T-helper 2 cell treated with Interferon-gamma antibody and Interleukin-4, amounts not matched to agents 100 ng/mL and 5 ng/mL, for 36 hours (primary cell): ENCODE measurements around the gene ACYP2. TPM values are rescaled to one million over a fixed set of nuclear protein-coding genes. Genes with fewer than 3 reads are reported as not detected.
"Not testable (repeated sequence)": the region's sequence is repeated elsewhere in the genome, so short reads cannot be mapped to it uniquely, and the experiment has no call there.

Source experiments
- intact Hi-C: fragments of 100-400 bp; cut with micrococcal nuclease; formaldehyde crosslinking; loops from one replicate; pipeline ENCODE4 v1.15.1; 2023
- total RNA-seq: library from RNA; stranded (reverse); gene quantifications from 2 replicates; pipeline ENCODE4 v1.2.3, GENCODE V29; 2022

The ACYP2 gene
- 10.8 and 12.1 TPM in 2 replicates for total RNA-seq

DNA sequence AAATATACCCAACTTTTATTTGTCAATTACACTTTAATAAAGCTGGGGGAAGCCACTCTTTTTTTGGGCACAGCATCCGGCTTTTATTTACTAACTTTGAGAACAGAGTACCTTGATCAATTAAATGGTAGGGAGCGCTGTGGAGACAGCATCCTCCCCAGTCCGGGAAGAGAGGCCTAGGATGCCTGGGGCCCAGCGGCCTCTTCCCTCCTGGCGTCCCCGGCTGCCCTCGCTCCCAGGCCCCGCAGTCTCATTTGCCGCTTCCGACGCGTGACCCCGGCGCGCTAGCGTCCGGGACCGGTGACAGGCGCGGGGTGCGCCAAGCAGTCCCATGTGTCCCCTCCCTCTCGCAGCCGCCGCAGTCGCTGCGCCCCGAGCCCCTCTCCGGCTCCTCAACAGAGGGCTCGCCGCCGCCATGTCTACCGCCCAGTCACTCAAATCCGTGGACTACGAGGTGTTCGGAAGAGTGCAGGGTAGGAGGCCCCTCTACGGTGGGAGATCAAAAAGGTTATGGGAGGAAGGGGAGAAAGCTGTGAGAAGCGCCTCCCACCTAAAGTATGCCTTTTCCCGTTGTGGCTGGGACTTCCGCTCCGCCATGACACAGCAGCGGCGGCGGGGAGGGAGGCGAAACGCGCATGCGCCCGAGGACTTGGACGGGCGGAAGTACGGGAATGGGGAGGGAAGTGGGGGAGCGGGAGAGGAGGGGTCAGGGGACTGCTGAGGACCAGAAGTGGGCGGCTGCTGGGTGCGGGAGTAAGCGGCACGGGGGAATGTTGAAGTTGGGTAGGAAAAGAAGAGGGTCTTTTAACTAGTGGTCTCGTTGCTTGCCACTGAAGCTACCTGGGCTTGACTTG lies at the start of gene ACYP2:
ACYP2 (plus strand) TSS at position 332 of the 854 bp plus-strand sequence.
- intact Hi-C loops: loop anchor here (1.0 to 10.0 kb wide), 11 partner anchors 8 to 1499 kb away; partner anchors contain the start of genes ASB3, CHAC2, EML6 and ERLEC1

DNA sequence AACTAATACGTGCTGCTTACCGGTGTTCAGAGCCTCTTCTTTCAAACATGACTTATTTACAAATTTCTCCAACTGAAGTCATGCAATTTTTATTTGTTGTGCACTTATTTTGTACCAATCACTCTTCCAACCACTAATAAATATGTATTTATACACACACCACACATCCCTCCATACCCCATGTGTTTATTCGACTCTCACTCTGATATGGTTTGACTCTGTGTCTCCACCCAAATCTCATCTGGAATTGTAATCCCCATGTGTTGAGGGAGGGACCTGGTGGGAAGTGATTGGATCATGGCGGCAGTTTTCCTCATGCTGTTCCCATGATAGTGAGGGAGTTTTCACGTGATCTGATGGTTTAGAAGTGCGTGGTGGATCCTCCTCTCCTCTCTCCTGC lies 49.5 kb upstream of the ACYP2 start:
- intact Hi-C loops: no loop called here

DNA sequence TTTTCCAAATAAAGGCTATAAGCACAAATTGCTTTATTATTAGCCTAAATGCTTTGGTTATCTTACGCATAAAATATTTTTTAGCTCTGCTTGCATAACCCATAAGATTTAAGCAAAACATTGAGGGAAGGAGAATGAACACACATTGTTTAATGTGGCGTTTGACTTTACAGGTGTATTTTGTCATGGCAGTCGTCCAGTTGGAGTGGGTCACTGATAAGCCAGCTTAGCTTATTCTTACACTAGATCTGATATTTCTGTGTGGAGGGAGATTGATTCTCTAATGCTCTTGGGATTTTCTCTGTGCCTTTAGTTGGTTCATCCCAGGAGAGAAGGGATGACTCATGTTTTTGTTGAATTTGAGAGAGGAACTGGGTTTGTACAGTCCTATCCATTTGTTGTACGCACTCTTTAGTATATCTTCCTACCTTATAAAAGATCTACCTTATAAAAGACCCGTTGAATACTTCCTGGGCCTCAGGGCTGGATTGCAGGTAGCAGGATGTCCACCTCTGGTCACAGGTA lies 47.5 kb upstream of the ACYP2 start:
- intact Hi-C loops: no loop called here

DNA sequence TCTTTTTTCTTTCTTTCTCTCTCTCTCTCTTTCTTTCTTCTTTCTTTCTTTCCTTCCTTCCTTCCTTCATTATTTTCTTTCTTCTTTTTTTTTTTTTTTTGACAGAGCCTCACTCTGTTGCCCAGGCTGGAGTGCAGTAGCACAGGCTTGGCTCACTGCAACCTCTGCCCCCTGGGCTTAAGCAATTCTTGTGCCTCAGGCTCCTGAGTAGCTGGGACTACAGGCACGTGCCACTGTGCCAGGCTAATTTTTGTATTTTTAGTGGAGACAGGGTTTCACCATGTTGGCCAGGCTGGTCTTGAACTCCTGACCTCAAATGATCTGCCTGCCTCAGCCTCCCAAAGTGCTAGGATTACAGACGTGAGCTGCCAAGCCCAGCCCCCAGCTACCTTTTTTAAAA lies 42.9 kb upstream of the ACYP2 start:
- intact Hi-C loops: not testable (repeated sequence)

DNA sequence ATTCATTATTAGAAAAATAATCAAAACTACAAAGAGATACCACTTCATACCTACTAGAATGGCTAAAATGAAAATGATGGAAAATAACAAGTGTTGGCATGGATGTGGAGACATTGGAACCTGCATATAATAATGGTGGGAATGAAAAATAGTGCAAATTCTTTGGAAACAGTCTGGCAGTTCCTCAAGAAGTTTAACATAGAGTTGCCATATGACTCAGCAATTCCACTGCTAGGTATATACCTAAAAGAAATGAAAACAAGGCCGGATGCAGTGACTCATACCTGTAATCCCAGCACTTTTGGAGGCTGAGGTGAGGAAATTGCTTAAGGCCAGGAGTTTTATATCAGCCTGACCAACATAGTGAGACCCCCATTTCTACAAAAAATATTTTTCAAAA lies 41.6 kb upstream of the ACYP2 start:
- intact Hi-C loops: no loop called here

DNA sequence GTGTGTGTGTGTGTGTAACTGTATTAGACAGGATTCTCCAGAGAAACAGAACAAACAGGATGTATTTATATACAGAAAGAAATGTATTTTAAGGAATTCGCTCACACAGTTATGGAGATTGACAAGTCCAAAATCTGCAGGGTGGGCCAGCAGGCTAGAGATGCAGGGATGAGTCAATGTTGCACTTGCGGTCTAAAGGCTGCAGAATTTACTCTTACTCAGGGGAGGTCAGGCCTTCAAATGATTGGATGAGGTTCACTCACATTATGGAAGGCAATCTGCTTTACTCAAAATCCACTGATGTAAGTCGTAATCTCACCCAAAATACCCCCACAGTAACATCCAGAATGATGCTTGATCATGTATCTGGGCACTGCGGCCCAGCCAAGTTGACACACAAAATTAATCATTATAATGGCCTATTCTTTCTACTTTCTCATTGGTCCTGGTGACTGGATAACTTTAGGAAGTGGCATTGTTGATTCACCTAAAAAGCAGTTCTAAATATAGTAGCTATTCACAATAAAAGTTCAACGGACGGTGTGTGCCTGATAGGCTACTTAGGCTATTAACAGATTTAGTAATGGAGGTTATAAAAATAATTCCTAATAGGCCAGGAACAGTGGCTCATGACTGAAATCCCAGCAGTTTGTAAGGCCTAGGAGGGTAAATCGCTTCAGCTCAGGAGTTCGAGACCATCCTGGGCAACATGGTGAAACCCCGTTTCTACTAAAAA lies 40.6 kb upstream of the ACYP2 start:
- intact Hi-C loops: no loop called here

DNA sequence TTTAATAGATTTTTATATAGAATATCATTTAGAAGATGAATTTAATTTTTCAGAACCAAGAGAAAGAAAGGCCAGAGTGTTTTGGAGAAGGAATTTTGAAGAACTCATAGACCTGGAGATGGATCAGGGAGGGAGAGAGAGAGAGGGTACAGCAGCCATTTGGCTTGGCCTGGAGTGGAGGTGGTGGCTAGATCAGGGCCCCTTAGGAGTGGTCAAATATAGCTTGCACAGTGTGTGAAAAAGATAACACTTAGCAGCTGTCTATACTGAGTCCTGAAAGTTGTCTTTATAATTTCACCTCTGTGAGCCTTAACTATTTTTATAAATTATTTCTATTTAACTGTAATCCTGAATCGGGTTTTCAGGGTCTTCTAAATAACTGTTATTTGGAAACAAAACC lies 38.8 kb upstream of the ACYP2 start:
- intact Hi-C loops: no loop called here

DNA sequence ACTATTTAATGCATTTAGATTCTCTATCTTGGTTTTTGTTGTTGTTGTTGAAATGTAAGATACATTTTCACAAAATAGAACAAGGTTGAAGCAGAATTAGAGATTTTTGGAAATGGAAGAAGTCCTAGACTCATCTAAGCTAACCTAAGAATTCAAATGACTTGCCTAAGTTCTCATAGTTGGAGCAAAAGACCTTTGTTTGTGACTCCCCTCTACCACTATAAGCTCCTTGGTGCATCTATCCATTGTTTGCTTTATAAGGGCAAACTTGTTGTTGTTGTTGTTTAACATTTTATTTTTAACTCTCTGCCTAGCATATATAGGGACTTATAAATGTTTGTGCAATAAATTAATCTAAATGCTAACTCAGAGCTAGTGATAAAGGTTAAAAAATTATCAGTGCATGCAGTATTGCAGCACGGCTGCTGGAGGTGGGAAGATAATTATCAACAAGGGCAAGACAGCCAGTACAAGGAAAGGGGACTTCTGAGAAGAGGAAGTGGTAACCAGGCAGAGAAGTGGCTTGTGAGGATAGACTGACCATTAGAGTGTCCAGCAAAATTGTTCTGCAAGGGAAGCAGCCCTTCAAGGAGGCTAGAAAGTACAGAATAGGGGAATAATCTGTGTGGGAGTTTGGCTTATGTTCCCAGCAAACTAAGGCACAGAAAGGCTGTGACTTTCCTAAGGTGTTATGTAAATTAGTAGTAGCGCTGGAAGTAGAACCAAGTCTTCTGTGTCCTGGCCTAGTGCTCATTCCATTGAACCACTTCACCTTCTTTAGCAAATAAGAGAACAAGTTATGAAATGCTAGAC lies 38.1 kb upstream of the ACYP2 start:
- intact Hi-C loops: no loop called here

DNA sequence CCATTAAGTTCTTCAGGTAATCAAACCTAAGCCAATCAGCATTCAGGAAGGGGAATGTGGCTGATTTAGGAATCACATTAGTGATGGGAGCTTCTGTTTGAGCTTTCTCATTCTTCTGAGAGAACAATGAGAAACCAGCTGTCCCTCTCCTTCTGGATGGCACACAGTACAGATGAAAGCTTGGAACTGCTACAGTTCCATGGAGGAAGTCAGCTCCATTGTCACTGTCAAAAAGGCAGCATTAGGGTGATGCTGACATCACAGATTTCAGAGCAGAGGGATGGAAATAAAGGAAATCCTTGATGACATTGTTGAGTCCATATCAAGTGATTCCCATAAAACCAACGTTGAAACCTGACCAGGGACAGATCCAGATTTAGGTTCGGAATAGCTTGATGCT lies 36.1 kb upstream of the ACYP2 start:
- intact Hi-C loops: no loop called here

DNA sequence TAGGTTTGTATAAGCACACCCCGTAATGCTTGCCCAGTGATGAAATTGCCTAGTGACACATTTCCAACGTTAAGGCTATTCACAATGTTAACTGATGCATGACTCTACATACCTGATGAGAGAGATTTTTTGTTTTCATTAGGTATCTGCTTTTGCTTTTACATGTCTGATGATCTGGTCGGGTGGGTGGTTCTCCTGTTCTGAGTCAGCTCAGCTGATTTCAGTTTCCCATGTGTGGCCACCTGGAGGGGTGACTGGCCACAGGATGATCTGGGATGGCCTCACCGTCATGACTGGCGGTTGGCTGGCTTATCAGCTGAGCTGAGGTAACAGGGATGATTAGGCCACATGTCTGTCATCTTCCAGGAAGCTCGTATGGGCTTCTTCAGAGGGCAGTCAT lies 33.8 kb upstream of the ACYP2 start:
- intact Hi-C loops: no loop called here

DNA sequence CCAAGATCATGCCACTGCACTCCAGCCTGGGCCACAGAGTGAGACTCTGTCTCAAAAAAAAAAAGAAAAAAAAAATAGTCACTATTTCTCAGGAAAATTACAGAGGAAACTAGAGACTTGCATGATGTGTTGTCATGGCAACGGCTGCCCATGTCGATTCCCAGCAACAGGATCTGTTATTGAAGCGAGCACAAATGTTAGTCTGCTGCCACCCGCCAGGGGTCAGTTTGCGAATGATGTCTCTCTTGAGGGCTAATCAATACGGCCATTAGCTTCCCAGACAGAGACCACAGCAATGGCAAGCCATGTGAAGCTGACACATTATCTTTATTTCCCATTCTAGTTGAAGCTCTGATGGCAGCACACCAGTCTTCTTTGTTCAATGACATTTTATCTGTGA lies 32.4 kb upstream of the ACYP2 start:
- intact Hi-C loops: no loop called here

DNA sequence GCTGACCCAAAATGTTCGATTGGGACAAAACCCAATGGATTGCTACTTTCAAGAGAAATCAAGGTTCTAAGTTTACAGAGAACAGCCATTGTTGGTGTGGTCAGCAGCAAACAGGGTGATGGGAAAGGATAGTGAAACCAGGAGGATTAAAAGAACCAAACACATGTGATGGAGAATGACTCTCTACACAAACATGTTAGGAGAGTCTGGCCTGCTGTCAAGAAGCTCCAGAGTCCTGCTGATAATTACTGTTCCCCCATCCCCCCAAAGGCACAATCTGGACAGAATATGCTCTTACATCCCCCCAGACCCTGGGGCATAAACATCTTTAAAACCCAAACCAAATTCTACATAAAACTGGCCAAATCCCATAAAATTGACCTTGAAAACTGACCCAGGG lies 32.0 kb upstream of the ACYP2 start:
- intact Hi-C loops: no loop called here

DNA sequence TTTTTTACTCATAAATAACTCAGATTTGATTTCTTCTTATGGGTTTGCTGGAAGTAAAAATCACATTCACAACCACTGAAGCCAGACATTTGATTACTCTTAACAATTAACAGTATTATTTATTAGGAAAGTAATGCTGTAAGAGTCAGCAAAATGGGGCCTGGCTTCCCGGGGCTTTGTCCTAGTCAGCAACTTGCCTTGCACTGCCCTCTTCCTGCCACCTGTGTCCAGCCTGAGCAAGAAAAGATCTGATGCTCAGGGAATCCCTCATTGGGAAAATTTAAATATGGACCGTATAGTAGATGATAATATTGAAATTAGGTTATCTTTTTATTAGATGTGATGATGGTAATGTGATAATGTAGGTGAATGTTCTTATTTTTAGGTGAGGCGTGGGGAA lies 30.8 kb upstream of the ACYP2 start:
- intact Hi-C loops: no loop called here

DNA sequence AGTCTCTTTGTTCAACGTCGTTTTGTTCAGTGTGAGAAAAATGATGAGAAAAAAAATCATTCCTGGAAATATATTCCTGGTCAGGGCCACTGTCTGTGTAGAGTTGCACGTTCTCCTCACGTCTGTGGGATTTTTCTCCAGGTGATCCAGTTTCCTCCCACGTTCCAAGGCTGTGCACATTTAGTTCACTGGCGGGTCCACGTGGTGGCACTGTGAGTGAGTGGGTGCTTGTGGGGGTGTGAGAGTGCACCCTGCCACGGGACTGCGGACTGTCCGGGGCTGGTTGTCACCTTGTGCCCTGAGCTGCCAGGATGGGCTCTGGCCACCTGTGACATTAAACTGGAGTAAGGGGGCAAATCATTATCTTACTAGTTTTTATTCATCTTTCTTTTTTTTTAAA lies 30.3 kb upstream of the ACYP2 start:
- intact Hi-C loops: no loop called here

DNA sequence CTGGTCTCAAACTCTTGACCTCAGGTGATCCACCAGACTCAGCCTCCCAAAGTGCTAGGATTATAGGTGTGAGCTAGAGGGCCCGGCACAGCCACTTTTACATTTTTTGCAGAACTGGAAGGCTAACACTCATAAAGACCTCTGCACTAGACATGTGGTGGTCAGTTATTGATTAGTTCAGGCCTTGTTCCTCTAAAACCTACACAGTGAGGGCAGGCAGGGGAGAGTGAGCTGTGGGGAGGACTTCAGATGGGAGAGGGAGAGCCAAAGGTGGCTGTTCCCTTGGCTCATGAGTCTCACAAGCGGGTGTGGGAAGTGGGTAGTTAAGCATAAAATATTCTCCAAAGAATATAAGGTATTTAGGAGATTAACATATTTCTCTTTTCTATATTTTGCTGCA lies 29.3 kb upstream of the ACYP2 start:
- intact Hi-C loops: no loop called here

DNA sequence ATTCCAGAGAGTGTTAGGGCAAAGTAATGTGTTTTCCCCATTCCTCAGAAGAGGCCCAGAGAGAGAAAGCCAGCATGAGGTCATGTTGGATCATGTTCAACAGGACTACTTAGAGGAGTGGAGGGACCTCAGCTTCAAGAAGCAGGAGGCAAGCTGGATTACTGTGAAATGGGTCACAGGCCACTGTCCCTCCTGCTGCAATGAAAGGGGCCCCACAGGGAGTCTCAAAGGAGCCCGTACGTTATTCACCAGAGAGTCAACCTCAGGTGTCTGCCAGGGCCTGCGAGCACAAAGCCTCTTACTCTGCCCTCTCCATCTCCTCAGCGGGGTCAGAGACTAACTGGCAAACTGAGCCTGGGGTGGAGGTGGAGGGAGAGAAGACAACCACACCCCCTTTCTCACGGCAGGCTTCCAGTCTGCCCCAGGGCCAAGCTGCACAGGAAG lies 27.2 kb upstream of the ACYP2 start:
- intact Hi-C loops: no loop called here

DNA sequence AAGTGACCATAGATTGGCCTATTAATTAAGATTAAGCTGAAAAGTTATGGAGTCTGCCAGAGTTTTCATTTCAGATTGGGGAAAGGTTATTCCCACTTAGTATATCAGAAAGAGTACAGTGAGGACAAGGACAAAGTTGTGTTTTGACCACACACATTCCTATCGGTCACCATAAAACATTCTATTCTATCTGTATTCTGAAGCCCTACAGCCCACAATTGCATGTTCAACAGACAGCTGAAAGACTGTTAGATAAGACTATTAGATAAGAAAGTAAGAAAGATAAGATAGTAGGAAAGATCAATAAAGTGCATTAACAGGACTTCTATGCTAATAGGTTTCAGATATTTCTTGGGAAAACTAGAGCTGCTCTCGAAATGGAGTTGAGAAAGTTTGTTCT lies 26.7 kb upstream of the ACYP2 start:
- intact Hi-C loops: no loop called here

DNA sequence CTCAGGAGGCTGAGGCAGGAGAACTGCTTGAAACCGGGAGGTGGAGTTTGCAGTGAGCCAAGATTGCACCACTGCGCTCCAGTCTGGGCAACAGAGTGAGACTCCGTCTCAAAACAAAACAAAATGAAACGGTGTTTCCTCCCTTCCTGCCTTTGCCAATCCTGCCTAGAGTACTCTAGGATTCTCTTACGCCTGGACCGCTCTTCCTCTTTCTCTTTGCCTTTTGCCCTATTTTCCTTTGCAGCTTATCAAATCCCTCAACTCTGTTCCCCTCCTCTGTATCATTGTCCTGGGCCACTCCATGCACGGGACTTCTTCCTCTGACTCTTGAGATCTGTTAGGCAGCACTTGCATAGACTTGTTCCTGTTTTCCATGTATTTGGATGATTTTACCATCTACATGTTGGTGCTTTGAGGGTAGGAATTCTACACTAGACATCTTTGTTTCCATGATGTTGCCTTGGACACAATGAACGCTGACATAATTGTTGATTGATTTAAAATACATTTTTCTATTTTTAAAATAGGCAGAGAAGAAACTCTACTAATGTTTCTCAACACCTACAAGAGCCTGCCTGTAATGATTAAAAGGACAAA lies 24.8 kb upstream of the ACYP2 start:
- intact Hi-C loops: no loop called here

DNA sequence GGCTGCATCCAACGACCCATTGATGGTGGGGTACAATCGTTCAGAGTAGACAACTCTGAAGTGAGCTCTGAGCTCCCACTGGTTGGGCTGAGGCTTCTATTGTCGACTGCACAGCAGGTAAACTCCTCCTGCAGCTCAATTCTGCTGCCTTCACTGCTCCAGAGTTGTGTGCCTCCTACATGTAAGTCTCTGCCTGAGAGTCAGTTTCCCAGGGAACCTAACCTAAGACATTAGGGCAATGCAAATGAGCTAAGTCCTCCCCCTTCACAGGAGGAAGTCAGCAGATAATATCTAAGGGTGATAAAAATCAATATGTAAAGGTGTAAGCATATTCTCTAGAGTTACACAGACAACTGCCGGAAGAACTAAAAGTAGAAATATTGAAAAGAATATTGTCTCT lies 22.5 kb upstream of the ACYP2 start:
- intact Hi-C loops: loop anchor here (2.0 kb wide), 1 partner anchor 22 kb away; the partner anchor contains the start of gene ACYP2

DNA sequence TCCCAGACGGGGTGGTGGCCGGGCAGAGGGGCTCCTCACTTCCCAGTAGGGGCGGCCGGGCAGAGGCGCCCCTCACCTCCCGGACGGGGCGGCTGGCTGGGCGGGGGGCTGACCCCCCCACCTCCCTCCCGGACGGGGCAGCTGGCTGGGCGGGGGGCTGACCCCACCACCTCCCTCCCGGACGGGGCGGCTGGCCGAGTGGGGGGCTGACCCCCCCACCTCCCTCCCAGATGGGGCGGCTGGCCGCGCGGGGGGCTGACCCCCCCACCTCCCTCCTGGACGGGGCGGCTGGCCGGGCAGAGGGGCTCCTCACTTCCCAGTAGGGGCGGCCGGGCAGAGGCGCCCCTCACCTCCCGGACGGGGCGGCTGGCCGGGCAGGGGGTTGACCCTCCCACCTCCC lies 20.0 kb upstream of the ACYP2 start:
- intact Hi-C loops: not testable (repeated sequence)

DNA sequence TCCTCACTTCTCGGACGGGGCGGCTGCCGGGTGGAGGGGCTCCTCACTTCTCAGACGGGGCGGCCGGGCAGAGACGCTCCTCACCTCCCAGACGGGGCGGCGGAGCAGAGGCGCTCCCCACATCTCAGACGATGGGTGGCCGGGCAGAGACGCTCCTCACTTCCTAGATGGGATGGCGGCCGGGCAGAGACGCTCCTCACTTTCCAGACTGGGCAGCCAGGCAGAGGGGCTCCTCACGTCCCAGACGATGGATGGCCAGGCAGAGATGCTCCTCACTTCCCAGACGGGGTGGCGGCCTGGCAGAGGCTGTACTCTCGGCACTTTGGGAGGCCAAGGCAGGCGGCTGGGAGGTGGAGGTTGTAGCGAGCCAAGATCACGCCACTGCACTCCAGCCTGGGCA lies 19.3 kb upstream of the ACYP2 start:
- intact Hi-C loops: not testable (repeated sequence)
